NCI-H2107 treated with DMSO at 0.1 percent for 48 hours (cell line): ENCODE data around the gene ARHGAP5.

Experiments
- DNase-seq: peaks from one replicate; lab custom pipeline; 2025; ENCODE audit not compliant: unreplicated experiment; lab: John Stamatoyannopoulos, UW

Gene ARHGAP5

DNA sequence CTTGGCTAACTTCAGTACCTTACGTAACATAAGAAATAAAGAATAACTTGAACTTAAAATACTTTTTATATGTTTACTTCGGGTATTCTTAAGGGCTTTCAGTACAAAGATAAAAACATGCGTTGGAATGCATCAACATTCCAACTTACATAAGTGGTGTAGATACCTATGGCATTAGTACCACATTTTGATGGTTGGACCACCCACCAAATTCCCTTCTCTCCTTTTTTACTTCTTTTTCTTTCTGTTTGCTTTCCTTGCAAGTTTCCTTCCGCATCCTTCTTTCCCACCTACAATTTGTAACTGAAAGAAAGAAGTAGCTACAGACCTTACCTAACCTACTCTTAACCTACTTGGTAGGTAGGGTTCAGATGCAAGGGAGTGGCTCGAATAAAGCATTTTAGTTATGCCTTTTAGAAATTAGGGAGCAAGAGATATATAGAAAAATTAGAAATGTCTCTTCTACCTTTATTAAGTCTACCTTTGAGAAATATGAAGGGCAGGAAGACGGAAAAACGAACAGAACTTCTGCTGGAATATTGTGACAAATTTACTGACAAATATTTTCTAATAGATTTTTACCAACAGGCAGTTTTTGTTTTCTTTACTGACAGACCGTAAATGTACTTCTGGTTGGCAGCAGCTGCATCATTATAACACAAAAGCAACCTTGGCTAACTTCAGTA, 2.1 kb upstream of the ARHGAP5 start:
- DNase-seq, result no peak

DNA sequence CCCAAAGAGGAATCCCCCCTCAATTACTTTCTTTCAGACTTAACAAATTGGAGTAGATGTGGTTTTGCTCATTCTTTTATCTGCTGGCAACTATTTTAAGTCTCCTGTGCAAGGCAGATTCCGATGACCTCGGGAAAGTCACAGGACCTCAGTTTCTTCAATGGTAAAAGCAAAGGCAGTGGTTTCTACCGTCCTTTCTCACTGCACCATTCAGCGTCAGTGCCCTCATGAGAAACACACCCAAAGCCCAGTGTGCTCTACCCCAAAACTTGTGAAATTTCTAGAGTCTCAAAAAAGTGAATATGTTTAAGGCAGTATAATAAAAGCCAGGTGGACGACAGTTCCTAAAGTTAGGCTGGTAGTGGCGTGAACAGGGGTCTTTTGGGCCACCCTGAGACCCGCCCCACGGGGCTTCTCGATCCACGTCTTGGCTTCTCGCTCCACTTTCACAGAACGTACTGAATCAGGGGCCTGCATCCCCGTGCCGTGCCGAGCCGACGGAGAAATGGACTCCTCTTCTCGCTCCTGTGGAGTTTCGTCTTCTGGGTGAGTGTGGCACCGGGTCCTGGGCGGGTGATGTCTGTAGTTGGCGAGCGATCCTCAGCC, 1.3 kb upstream of the ARHGAP5 start:
- DNase-seq, result peak; percentile 40

DNA sequence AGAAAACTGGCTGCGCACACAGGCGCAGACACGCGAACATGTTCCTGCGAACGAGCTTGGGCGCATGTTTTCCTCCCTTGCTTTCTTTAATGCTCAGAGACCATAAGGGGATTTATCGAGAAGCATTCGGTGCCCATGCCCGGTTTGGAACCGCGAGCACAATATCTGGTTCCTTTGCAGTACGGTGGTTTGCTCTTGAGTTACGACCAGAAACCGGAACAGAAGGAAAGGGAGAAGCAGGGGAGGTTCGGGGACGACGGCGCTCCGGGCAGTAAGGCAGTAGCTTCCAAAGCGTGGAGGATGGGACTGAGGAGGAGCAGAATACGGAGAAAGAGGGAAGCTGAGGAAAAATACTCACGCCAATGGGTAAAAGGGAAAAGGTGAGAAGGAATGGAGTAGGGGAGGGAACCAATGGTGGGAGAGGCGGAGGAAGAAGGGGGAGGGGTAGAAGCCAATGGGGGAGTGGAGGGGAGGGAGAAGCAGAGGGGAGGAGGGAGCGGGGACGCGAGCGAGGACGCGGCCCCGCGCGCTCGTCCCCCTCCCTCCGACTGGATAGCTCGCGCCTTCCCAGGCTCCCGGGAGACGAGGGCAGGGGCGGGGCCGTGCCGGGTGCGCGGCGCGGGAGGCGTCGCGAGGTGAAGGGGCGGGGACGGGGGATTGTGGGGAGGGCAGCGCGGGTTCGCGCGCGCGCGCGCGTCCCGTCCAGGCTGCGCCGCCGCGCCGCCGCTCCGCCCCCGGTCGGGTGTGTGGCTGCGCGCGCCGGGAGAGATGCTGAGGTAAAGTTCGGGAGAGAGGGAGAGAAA, 625 bp upstream of the ARHGAP5 start:
- DNase-seq, result peak; percentile 99

DNA sequence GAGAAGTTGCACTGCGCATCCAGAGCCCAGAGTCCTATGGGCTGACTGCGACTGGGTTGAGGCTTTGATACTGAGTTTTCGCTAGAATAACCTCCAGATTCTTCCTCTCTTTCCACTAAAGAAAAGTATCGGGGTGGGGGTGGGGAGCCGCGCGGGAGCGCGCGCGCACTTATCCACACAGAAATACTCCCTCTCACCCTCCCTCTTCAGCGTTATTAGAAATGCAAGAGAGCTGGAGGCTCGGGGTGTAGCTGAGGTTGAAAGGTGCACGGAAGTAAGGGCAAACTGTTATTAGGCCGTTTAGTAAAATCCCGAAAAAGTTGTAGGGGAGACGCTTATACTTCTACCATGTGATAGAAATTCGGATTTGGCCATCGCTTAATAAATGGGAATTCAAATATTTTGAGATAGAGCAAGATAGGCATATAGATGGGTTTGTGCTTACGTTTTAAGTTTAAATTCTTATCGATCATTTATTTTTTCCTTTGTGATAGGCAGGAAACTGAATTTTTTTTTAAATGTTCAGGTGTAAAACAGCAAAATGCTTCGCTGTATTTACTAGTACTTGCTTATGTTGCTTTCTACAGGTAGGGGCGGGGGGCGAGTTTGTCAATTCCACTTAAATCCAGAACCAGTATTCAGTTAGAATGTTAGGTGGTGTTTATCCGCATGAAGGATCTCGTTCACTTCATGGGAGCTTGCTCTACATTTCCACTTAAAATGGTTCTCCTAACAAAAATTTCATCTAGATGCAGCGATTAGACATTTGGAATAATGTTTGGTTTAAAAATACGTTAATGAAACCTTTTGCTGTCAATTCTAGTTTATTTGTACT, 1.1 kb downstream of the ARHGAP5 start:
- peak; percentile 81 for DNase-seq

DNA sequence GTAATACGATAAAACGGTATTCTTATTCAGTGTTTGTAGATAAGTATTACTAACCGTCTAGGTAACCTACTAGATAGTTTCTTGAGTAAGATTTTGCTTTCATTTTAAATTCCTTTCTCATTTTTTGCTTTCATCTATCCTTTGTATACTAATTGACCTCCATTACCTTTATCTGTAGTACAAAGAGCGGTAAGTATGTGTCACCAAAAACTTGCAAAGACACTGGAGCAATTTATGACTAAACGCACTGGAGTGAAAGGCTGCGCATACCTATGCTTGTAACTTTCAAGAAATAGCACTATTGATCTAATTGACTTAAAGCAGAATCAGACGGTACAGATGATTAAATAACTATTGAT, 1.7 kb downstream of the ARHGAP5 start:
- DNase-seq, result no peak

DNA sequence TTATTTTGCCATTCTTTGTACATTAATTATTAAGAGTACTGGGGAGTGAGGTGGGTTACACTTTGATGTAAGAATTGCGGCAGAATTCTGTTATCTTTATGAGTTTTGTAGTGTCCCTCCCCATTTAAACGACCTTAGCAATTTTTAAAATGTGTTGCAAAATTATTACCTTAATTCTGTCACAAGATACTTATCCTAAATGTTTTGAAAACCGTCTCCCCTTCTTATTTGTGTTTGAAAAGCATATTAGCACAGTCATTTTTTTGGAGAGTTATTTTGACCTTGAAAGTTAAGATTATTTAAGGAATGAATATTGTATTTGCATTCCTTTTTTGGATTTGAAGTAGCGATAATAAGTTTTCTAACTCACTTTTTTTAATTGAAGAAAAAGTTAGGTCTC, 2.2 kb downstream of the ARHGAP5 start:
- no peak for DNase-seq

DNA sequence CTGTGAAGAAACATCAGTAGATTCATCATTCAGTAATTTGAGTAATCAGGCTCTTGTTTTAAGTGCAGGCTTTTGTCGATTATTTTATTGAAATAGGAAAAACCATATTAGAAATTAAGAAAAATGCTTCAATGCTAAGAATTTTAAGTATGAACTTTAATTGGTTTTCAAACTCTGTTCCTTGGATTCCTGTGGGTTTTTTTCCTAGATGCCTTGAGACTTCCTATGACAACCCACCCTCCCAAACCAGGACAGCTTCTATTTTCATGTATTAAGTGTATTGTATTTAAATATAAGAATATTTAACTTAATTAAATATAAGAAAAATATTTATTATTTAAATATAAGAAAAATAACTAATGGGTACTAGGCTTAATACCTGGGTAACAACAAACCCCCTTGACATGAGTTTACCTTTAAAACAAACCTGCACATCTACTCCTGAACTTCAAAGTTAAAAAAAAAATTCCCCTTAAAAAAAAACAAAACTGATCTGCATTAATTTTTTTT, 3.0 kb downstream of the ARHGAP5 start:
- DNase-seq, result no peak

DNA sequence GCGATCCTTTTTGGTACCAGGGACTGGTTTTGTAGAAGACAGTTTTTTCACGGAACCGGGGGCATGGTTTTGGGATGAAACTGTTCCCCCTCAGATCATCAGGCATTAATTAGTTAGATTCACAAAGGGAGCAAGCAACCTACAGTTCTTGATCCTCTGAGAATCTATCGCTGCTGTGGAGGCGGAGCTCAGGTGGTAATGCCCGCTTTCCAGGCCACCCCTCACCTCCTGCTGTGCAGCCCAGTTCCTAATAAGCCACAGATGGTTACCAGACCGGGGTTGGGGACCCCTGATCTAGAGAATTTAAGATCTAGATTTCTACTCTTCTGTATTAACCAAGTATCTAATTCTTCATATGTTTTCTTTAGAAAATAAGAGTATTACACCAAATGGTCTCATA, 4.8 kb downstream of the ARHGAP5 start:
- no peak for DNase-seq

DNA sequence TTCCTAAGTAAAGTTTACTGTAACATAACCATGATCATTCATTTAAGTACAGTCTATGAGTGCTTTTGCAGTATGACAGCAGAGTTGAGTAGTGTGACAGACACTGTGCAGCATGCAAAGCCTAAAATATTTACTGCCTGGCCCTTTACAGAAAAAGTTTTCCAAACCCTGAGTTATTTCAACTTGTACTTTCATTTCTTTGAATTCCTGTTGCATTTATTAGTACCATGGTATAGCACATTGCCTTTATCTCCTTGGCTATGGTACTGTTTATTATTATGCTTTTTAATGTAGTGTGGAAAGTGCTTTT, 6.2 kb downstream of the ARHGAP5 start:
- no peak for DNase-seq

DNA sequence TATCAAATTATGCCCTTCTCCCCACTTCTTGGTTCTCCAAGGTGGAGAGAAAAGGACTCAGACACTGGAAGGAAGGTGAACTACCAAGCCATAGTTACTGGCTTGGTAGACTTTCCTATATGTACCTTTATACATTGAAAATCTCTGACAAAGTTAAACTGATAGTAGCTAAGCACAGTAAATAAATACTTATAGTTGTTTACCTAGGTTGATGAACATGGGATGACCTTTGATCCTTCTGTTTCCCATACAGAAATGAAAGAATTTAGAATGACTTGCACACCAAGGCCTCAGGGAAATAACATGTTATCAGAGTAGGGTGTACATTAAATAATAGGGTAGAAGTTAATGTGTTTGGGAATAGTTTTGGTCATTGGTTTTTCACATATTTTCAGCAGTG, 6.7 kb downstream of the ARHGAP5 start:
- no peak for DNase-seq

DNA sequence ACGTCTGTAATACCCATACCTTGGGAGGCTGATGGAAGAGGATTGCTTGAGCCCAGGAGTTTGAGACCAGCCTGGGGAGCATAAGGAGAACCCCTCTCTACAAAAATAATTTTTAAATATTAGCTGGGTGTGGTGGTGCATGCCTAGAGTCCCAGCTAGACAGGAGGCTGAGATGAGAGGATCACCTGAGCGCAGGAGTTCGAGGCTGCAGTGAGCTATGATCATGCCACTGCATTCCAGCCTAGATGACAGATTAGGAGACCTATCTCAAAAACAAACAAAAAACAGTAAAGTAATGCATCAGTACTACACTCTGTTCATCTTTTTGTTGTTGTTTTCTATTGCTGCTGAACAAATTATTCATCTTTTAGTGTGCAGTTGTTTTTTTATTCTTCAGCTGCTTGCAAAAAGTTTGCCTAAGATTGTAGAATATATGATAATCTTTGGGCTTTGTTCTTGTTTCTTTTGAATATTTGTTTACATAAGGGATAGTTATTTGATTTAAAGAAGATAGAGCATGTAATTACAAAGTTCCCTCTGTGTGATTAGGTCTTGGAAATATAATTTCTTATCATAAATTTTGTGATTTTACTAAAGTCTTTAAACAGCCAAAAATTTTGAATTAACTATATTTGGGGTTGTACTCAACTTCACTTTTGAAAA, 8.2 kb downstream of the ARHGAP5 start:
- DNase-seq, result no peak

DNA sequence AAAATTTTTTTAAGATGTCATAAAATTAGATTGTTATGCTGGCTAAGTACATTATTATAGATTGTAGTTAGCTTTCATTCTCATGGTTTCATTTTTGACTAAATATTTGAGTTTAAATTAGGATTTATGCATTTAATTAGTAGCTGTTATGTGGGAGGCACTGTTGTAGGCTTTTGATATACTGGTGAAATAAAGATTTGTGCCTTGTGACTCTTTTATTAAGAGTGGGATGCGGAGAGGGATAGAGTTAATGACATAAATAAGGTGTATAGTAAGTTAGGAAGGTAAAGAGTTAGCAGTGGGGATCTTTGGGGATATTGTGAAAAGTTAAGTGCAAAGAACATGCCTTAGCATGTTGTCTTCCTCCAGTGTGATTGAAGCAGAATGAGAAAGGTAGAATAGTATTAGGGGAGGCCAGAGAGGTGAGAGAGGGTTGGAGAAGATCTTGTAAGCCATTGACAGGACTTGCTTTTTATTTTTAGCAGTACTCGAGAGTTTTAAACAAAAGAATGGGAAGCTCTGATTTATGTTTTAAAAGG, 8.8 kb downstream of the ARHGAP5 start:
- DNase-seq, result no peak

DNA sequence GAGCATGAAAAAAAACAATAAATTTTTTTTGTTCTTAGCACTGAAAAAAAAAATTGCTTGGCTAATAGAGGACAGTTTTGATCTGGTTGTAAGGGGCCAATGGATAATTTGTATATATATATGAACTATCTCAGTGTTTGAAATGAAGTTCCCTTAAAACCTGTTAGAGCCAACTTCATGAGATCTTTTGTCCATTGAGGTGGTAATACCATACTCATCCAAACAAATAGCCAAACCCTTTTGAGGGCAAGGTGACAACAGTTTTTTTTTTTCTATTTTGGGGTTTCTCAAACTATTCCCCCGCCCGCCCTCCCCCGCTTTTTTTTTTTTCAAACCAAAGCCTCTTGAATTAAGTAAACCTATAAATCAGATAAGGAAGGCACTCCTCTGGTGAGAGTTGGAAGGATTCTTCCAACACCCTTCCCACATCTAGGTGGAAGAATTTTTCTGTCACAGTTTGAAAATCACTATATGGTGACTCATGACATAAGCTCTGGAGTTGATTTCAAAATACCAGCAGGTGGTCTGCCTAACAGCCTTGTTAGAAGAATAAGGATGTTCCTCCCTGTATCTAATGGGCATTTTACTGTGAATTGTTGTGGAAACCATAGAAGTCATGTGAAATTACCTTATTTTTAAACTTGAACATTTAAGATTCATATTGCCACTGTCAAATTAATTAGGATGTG, 10.2 kb downstream of the ARHGAP5 start:
- DNase-seq, result no peak

DNA sequence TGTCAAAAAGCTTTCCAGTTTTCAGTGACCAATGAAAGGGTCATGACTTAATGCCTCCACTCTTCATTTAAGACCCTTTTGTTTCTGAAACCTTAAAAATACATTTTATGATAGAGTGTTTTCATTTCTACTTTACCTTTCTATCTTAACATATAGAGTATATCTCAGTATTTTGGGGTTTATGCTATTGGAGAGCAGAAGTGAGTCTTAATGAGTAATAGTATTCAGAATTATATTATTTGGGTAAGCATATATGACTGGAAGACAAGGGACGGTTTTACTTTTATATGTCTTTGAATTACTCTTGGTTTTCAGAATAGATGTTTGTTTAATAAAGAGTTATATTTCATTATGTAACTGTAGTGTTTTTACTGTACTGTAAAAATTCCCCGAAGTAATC, 10.8 kb downstream of the ARHGAP5 start:
- no peak for DNase-seq

DNA sequence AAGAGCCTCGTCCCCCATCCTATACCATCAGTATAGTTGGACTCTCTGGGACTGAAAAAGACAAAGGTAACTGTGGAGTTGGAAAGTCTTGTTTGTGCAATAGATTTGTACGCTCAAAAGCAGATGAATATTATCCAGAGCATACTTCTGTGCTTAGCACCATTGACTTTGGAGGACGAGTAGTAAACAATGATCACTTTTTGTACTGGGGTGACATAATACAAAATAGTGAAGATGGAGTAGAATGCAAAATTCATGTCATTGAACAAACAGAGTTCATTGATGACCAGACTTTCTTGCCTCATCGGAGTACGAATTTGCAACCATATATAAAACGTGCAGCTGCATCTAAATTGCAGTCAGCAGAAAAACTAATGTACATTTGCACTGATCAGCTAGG, 13.6 kb downstream of the ARHGAP5 start:
- no peak for DNase-seq

DNA sequence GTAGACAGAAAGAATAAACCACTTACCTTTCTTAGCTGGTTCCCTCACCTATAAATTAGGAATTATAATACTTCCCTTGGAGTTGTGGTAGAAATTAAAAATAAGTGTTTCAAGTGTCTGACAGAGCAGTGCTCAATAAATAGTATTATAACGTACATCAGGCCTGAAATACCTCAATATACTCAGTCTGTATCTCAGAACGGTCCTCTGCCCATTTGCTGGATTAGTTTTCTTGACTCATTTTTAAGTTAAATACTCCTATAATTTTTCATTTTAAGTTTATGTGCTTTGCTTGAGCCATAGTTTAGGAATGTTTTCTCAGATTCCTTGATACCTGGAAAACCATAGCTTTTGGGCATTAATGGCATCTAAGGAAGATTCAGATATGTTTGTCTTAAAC, 22.4 kb downstream of the ARHGAP5 start:
- DNase-seq, result no peak

DNA sequence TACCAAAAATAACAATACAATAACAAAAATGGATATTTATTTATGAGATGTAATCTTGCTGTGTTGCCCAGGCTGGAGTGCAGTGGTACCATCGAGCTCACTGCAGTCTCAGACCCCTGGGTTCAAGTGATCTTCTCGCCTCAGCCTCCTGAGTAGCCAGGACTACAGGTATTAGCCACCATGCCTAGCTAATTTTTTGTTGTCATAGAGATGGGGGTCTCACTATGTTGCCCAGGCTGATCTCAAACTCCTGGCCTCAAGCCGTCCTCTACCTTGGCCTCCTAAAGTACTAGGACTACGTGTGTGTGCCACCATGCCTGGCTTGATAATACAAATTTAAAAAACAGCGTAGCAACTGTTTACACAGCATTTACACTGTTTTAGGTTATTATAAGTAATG, 23.1 kb downstream of the ARHGAP5 start:
- DNase-seq, result no peak

DNA sequence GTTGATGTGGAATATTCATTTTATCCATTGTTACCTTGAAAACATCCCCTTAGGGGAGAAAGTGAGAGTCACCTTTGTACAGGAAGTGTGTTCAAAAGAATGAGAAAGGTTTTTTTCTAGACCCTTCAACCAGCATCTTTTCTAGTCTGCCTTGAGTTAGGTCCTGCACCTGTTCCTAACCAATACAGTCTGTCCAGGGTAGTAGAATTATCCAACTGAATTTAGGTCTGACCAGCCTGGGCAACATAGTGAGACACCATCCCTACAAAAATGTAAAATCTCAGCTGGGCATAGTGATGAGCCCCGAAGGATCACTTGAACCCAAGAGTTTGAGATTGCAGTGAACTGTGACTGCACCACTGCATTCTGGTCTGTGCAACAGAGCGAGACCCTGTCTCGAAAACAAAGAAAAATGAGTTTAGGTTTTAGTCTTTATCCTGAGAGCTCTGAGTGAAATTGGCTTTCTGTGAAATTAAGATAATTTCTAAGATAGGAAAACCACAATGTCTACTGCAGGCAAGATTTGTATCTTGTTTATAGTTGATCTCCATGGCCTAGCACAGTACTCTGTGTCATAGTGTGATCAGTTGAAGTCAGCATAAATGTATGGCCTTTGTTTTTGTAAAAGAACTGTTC, 25.2 kb downstream of the ARHGAP5 start:
- DNase-seq, result no peak

DNA sequence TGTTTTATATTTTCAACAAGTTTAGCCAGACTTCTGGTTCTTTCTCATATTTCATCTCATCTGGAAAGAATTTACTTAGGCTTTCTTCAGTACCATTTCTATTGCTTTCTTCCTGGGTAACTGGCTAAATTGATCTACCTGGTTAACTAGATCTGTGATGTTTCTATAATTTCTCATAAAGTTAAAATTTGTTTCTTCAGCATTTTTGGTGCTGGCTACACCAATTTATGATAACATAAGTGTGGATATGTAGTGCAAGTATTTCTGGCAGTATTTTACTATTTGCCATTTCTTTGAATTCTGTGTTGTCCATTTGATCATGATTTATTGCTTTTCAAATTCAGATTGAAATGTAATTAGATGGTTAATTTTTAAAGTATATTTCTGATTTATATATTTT, 25.9 kb downstream of the ARHGAP5 start:
- DNase-seq, result no peak

DNA sequence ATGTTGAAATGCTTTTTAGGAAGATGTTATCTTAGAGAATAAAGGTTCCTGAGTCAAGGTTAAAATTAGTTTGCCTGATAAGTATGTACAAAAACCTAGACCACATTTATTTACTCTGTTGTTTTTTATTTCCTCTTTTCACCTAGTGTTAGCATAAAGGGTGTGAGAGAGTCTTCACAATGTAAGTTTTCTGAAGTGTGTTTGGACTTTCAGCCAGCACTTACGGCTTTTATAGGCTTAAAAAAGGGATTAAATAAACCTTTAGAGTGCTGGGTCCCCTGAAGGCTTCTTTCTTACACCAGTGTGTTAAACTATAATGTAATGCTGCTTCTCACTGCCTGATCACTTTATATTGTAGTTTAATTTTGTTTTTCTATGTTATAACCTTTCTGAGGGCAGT, 27.2 kb downstream of the ARHGAP5 start:
- DNase-seq, result no peak
